HepG2 (cell line): ENCODE results near the gene CYP2J2. TPM values are rescaled to one million over a fixed set of nuclear protein-coding genes. Genes with fewer than 3 reads are reported as not detected.

Source experiments
- ATAC-seq: fragments of 200-7000 bp; cut with Tn5 transposase; 3 replicates; pipeline ENCODE4 v1.9.1; 2020; ENCODE audit warnings: mild to moderate bottlenecking, moderate library complexity
- BruUV-seq: library from RNA; stranded (reverse); fragments of 400-500 nt; replicated peaks from 2 replicates; lab custom pipeline; 2021; lab: Mats Ljungman, UMichigan
- CTCF ChIA-PET: fragments of 300-600 bp; formaldehyde crosslinking; extraction: SDS; loops from one replicate; lab custom pipeline; 2021; ENCODE audit warnings: low total read pairs, inconsistent platforms, low intra/inter-chr PET ratio; lab: Yijun Ruan, JAX
- POLR2A ChIA-PET: fragments of 350-600 bp; sonication (Branson Sonifier 250); formaldehyde crosslinking; loops from one replicate; lab custom pipeline; 2020; ENCODE audit warnings: antibody characterized with exemption, inconsistent platforms; lab: Yijun Ruan, JAX
- DNase-seq: peaks from one replicate; pipeline ENCODE4 v3.0.0-alpha.2; 2015; ENCODE audit warnings: low spot score
- FAIRE-seq: peaks from 3 replicates; lab custom pipeline; 2011; peaks lifted over from hg19 to GRCh38; lab: Jason Lieb, UNC
- H2AFZ ChIP-seq: one replicate; pipeline ENCODE4 v1.6.1; 2011; ENCODE audit warnings: low read length, inconsistent platforms
- H3K27ac ChIP-seq: fragments of 300-600 bp; 3 replicates; pipeline ENCODE4 v1.8.0; 2011; ENCODE audit warnings: mixed run types, mild to moderate bottlenecking, mixed read lengths, low read length, inconsistent platforms; ENCODE audit not compliant: insufficient read depth; ENCODE audit errors: extremely low read length
- H3K27me3 ChIP-seq, 2 experiments: fragments of 200-600 bp in 1 of 2; 2 replicates in 1 of 2; 3 replicates in 1 of 2; pipeline versions ENCODE4 v1.6.0 to v1.8.0; 2011; ENCODE audit warnings: low read length in 2 of 2, mild to moderate bottlenecking in 2 of 2, moderate library complexity in 2 of 2, inconsistent platforms in 1 of 2; ENCODE audit not compliant: insufficient read depth in 2 of 2, control insufficient read depth in 1 of 2
- H3K36me3 ChIP-seq, 2 experiments: fragments of 200-600 bp in 1 of 2; replicated peaks in 1 of 2; 2 replicates in 1 of 2; 3 replicates in 1 of 2; pipeline versions ENCODE4 v1.5.1 to v1.8.0; 2011; ENCODE audit warnings: low read length in 2 of 2, inconsistent platforms in 1 of 2; ENCODE audit not compliant: insufficient read depth in 2 of 2, control insufficient read depth in 1 of 2
- H3K4me1 ChIP-seq: 2 replicates; pipeline ENCODE4 v1.5.1; 2012; ENCODE audit warnings: low read length, inconsistent platforms; ENCODE audit not compliant: insufficient read depth
- H3K4me2 ChIP-seq: 2 replicates; pipeline ENCODE4 v1.6.0; 2011; ENCODE audit warnings: low read depth, low read length, inconsistent platforms
- H3K4me3 ChIP-seq, 3 experiments: fragments of 200-600 bp in 1 of 3; sonication (generic), shearing (Covaris generic) in 1 of 3; replicated peaks in 1 of 3; 2 replicates each; pipeline ENCODE4 v1.5.1; 2011 to 2016; ENCODE audit warnings: low read length in 3 of 3, inconsistent platforms in 2 of 3, low read depth in 2 of 3, mild to moderate bottlenecking in 2 of 3, control low read depth in 1 of 3, mixed read lengths in 1 of 3; ENCODE audit not compliant: insufficient read depth in 1 of 3
- H3K79me2 ChIP-seq: one replicate; pipeline ENCODE4 v1.6.1; 2011; ENCODE audit warnings: low read length, inconsistent platforms; ENCODE audit not compliant: insufficient read depth
- H3K9ac ChIP-seq: 2 replicates; pipeline ENCODE4 v1.6.0; 2011; ENCODE audit warnings: mild to moderate bottlenecking, low read depth, low read length, inconsistent platforms; ENCODE audit not compliant: insufficient read depth
- H3K9me3 ChIP-seq: 2 replicates; pipeline ENCODE4 v1.5.1; 2012; ENCODE audit warnings: mild to moderate bottlenecking, low read length
- H4K20me1 ChIP-seq: 2 replicates; pipeline ENCODE4 v1.6.0; 2011; ENCODE audit warnings: inconsistent platforms, mild to moderate bottlenecking, low read length, moderate library complexity; ENCODE audit not compliant: insufficient read depth
- ARID3A ChIP-seq: IDR thresholded peaks from 2 replicates; pipeline ENCODE4 v1.6.1; 2012; ENCODE audit warnings: low read depth, low read length, improper control_type of control experiment
- CERS6 ChIP-seq: sonication (generic); formaldehyde crosslinking; IDR thresholded peaks from 2 replicates; pipeline ENCODE4 v1.5.0; 2020; ENCODE audit warnings: missing genetic modification reagents
- HOXA3 ChIP-seq: sonication (generic); formaldehyde crosslinking; IDR thresholded peaks from 2 replicates; pipeline ENCODE4 v1.5.0; 2020; ENCODE audit warnings: missing genetic modification reagents
- KLF6 ChIP-seq: IDR thresholded peaks from 2 replicates; pipeline ENCODE4 v1.8.0; 2016; ENCODE audit warnings: missing biosample characterization, missing genetic modification reagents
- MIXL1 ChIP-seq: IDR thresholded peaks from 2 replicates; pipeline ENCODE4 v1.6.1; 2016
- ONECUT2 ChIP-seq: sonication (generic); formaldehyde crosslinking; IDR thresholded peaks from 2 replicates; pipeline ENCODE4 v1.4.0; 2020; ENCODE audit warnings: missing genetic modification reagents
- RAD21 ChIP-seq: fragments of 450-650 bp; formaldehyde crosslinking; IDR thresholded peaks from 2 replicates; pipeline ENCODE4 v1.5.0; 2020; ENCODE audit warnings: mild to moderate bottlenecking
- RBAK ChIP-seq: sonication (generic); formaldehyde crosslinking; IDR thresholded peaks from 2 replicates; pipeline ENCODE4 v1.5.1; 2020; ENCODE audit warnings: mild to moderate bottlenecking, missing genetic modification reagents
- SOX13 ChIP-seq, 3 experiments: fragments of 450-650 bp in 1 of 3; sonication (generic) in 1 of 3; formaldehyde crosslinking in 1 of 3; IDR thresholded peaks in 2 of 3; conservative IDR thresholded peaks in 1 of 3; 2 replicates each; pipeline versions ENCODE4 v1.5.0 to v1.6.1; 2016 to 2020; ENCODE audit warnings: antibody characterized with exemption in 1 of 3, mild to moderate bottlenecking in 1 of 3, missing compliant biosample characterization in 1 of 3, missing genetic modification reagents in 1 of 3, moderate library complexity in 1 of 3
- XRCC5 ChIP-seq: fragments of 200-400 bp; formaldehyde crosslinking; optimal IDR thresholded peaks from 2 replicates; pipeline ENCODE3; 2017; ENCODE audit warnings: mild to moderate bottlenecking, low read length
- ZBTB34 ChIP-seq: sonication (generic); formaldehyde crosslinking; IDR thresholded peaks from 2 replicates; pipeline ENCODE4 v1.8.0; 2022; ENCODE audit warnings: mild to moderate bottlenecking, missing genetic modification reagents
- ZNF20 ChIP-seq: sonication (generic); formaldehyde crosslinking; IDR thresholded peaks from 2 replicates; pipeline ENCODE4 v1.4.0; 2020; ENCODE audit warnings: mild to moderate bottlenecking, moderate library complexity, missing genetic modification reagents
- ZNF329 ChIP-seq: sonication (generic); formaldehyde crosslinking; IDR thresholded peaks from 2 replicates; pipeline ENCODE4 v1.9.0; 2021; ENCODE audit warnings: low read depth, mild to moderate bottlenecking, missing genetic modification reagents
- ZNF430 ChIP-seq: sonication (generic); formaldehyde crosslinking; IDR thresholded peaks from 2 replicates; pipeline ENCODE4 v1.9.0; 2021; ENCODE audit warnings: mild to moderate bottlenecking, missing genetic modification reagents
- ZNF496 ChIP-seq: sonication (generic); formaldehyde crosslinking; IDR thresholded peaks from 2 replicates; pipeline ENCODE4 v1.8.1; 2023; ENCODE audit warnings: mild to moderate bottlenecking, moderate library complexity, missing genetic modification reagents; ENCODE audit not compliant: insufficient replicate concordance
- ZNF761 ChIP-seq: sonication (generic); formaldehyde crosslinking; conservative IDR thresholded peaks from 2 replicates; pipeline ENCODE4 v1.4.0; 2020; ENCODE audit warnings: mild to moderate bottlenecking, missing genetic modification reagents
- ZNF878 ChIP-seq: sonication (generic); formaldehyde crosslinking; IDR thresholded peaks from 2 replicates; pipeline ENCODE4 v1.8.1; 2023; ENCODE audit warnings: mild to moderate bottlenecking, missing genetic modification reagents, moderate library complexity
- ZSCAN9 ChIP-seq: IDR thresholded peaks from 2 replicates; pipeline ENCODE4 v1.6.1; 2016; ENCODE audit warnings: borderline replicate concordance
- WGBS: methylation state at CpG from one replicate; pipeline ENCODE4 v1.1.6; 2017; ENCODE audit warnings: low lambda C conversion rate; 5-methylcytosine and 5-hydroxymethylcytosine counted together
- in situ Hi-C: cut with HindIII; loops from 2 replicates; pipeline ENCODE4 v1.10.0; 2017; ENCODE audit warnings: low pct_unique_long_range_greater_than_20kb; ENCODE audit not compliant: extremely low pct_ligation_motif_present
- intact Hi-C: fragments of 100-400 bp; cut with micrococcal nuclease; formaldehyde crosslinking; loops from one replicate; pipeline ENCODE4 v1.10.0; 2022; ENCODE audit not compliant: unreplicated experiment
- polyA plus RNA-seq, 8 experiments: library from polyadenylated mRNA; depleted of rRNA in 3 of 8; stranded (reverse) in 7 of 8; unstranded in 1 of 8; fragments of >200 nt; fragmentation: Illumina TruSeq in 4 of 8; extraction: Trizol in 4 of 8; gene quantifications; 2 replicates each; pipeline versions ENCODE4 v1.2.1 to v1.2.3, GENCODE V29; 2011 to 2016; ENCODE audit warnings: low read depth in 4 of 8, missing spikeins in 1 of 8, mixed read lengths in 1 of 8; ENCODE audit not compliant: insufficient read depth in 1 of 8
- total RNA-seq, 5 experiments: library from RNA; depleted of rRNA; stranded (reverse); fragments of >200 nt; fragmentation: Illumina TruSeq; extraction: Trizol; gene quantifications; 2 replicates each; pipeline ENCODE4 v1.2.3, GENCODE V29; 2016; ENCODE audit warnings: low read depth in 1 of 5

Gene CYP2J2
- total and polyA plus RNA-seq, 2 of the 13 experiments (the other 11 are each of a cell fraction or from before 2014, with no cell fraction given): 2.1 to 5.9 TPM

- peak; percentile 50; the same call in 1 of the 2 replicates for TF ChIP-seq ARID3A
- no peak for TF ChIP-seq ZNF496 (CRISPR knock-in tag)
- no peak for TF ChIP-seq KLF6
- TF ChIP-seq, all 625 proteins: peak for 9
Observed at GRCh38 chr1:59948990-59949389, 22.4 kb upstream of the CYP2J2 start (continued).

GRCh38 chr1:59947047-59947938 is 20.7 kb upstream of the CYP2J2 start:
- CTCF ChIA-PET: interaction anchor here (0.8 to 2.6 kb wide), 4 partner anchors 24 to 68 kb away, joined by 3 to 47 read pairs (median 17); no protein-coding TSS in a partner anchor
- no peaks in the 10 kb centered on the region for H3K9me3 ChIP-seq
- H3K4me2 ChIP-seq: peak overlapping the region; percentile 16; the same call in 1 of the 2 replicates
- H3K36me3 ChIP-seq: no peaks in the 10 kb centered on the region
- H3K9ac ChIP-seq: no peak overlapping the region
- intact Hi-C loops: loop anchor here (1.0 kb wide), 2 partner anchors 44 to 68 kb away; no protein-coding TSS in a partner anchor
- ATAC-seq: peak; percentile 95
- DNase-seq: peak; percentile 58
- no peak overlapping the region for H3K27ac ChIP-seq
- no peak overlapping the region for H3K4me3 ChIP-seq
- BruUV-seq: no TSS peak
- in situ Hi-C loops: loop anchor here (5.0 kb wide), 2 partner anchors 45 to 70 kb away; no protein-coding TSS in a partner anchor
- H3K4me1 ChIP-seq: peaks cover 18% of the 10 kb centered on the region
- WGBS: under 1% methylated on average over 6 of the region's 6 CpGs
- peak; percentile 87 for FAIRE-seq
- POLR2A ChIA-PET: interaction anchor here (0.6 to 0.7 kb wide), 2 partner anchors 45 to 69 kb away, joined by 4 read pairs; no protein-coding TSS in a partner anchor
- H3K27me3 ChIP-seq: no peaks in the 10 kb centered on the region
- H3K79me2 ChIP-seq: no peaks in the 10 kb centered on the region
- no peak overlapping the region for H2AFZ ChIP-seq
- H4K20me1 ChIP-seq: no peaks in the 10 kb centered on the region
- TF ChIP-seq ZNF878 (CRISPR knock-in tag): no peak
- peak; percentile 94 for TF ChIP-seq RAD21 (CRISPR knock-in tag)
- TF ChIP-seq ONECUT2 (CRISPR knock-in tag): no peak
- no peak for TF ChIP-seq SOX13 (IDR thresholded peaks at IDR 0.05)
- 0 out of 4 replicates have a peak, but pooled peaks of 1 of the 2 experiments have one; percentile 4 for TF ChIP-seq SOX13 (CRISPR knock-in tag; conservative IDR thresholded peaks at IDR 0.05 in 1 of 2, IDR thresholded peaks at IDR 0.05 in 1 of 2)
- TF ChIP-seq XRCC5: no peak
- no peak for TF ChIP-seq ZNF20 (CRISPR knock-in tag)
- TF ChIP-seq MIXL1: peak; percentile 55; the same call in 1 of the 2 replicates
- TF ChIP-seq ZSCAN9 (CRISPR knock-in tag): no peak
- TF ChIP-seq ZNF329 (CRISPR knock-in tag): no peak
- TF ChIP-seq ZBTB34: no peak
- TF ChIP-seq ZNF761 (CRISPR knock-in tag): no peak
- peak; percentile 14; the same call in 1 of the 2 replicates for TF ChIP-seq HOXA3
- no peak for TF ChIP-seq CERS6 (CRISPR knock-in tag)
- TF ChIP-seq RBAK (CRISPR knock-in tag): no peak
- no peak for TF ChIP-seq ZNF430 (CRISPR knock-in tag)
